HL-60 (cell line): Measurements from ENCODE around the gene CHRNA3.

Experiments used
- CTCF ChIP-seq: IDR thresholded peaks from one replicate; pipeline ENCODE4 v1.5.1; 2011; ENCODE audit warnings: low read length, control low read depth, inconsistent platforms; ENCODE audit not compliant: insufficient read depth
- GABPA ChIP-seq: IDR thresholded peaks from 2 replicates; pipeline ENCODE4 v1.6.1; 2012; ENCODE audit warnings: low read depth
- POLR2AphosphoS5 ChIP-seq: IDR thresholded peaks from 2 replicates; pipeline ENCODE4 v1.6.1; 2012; ENCODE audit warnings: low read depth

GRCh38 chr15:78598348-78598747, 22.4 kb downstream of the CHRNA3 start:
- TF ChIP-seq CTCF (no peak), POLR2AphosphoS5 (no peak), GABPA (no peak)
